GM10248 (cell line): Measurements from ENCODE around the gene MAP3K6.

Source experiments
- CTCF ChIA-PET: fragments of 300-600 bp; sonication (Branson Sonifier 250); formaldehyde crosslinking; extraction: SDS; loops from one replicate; lab custom pipeline; 2021; ENCODE audit warnings: antibody characterized with exemption; lab: Yijun Ruan, JAX
- POLR2A ChIA-PET: fragments of 350-650 bp; sonication (Branson Sonifier 250); formaldehyde crosslinking; extraction: SDS; loops from one replicate; lab custom pipeline; 2020; ENCODE audit warnings: antibody characterized with exemption; lab: Yijun Ruan, JAX
- DNase-seq: peaks from one replicate; pipeline ENCODE4 v3.0.0; 2012; ENCODE audit errors: extremely low spot score
- CTCF ChIP-seq: IDR thresholded peaks from 2 replicates; pipeline ENCODE4 v1.5.1; 2012; ENCODE audit warnings: mild to moderate bottlenecking, low read depth; ENCODE audit errors: extremely low read depth, missing control alignments, control extremely low read depth

Gene MAP3K6

GRCh38 chr1:27306892-27307761 lies 59.6 kb downstream of the MAP3K6 start:
- no peak for DNase-seq
- CTCF ChIA-PET = interaction anchor here (1.0 to 18.3 kb wide), 4 partner anchors 9 to 362 kb away, joined by 3 to 234 read pairs (median 4); no protein-coding TSS in a partner anchor

GRCh38 chr1:27306071-27306470 lies 60.7 kb downstream of the MAP3K6 start:
- POLR2A ChIA-PET = no interaction called here
- CTCF ChIA-PET = interaction anchor here (18.3 kb wide), 1 partner anchor 8 kb away, joined by 234 read pairs; no protein-coding TSS in a partner anchor
- no peak for TF ChIP-seq CTCF
- DNase-seq = no peak

More at GRCh38 chr1:27306892-27307761, 59.6 kb downstream of the MAP3K6 start:
- POLR2A ChIA-PET = no interaction called here
- no peak for TF ChIP-seq CTCF
